ENCODE results near the gene CLINT1. TPM values are rescaled to one million over a fixed set of nuclear protein-coding genes. Genes with fewer than 3 reads are reported as not detected.

CLINT1 gene
- total and polyA plus RNA-seq, 3 donors from 2014 or later, result 45.4 to 93.7 (median 84.9) TPM

DNA sequence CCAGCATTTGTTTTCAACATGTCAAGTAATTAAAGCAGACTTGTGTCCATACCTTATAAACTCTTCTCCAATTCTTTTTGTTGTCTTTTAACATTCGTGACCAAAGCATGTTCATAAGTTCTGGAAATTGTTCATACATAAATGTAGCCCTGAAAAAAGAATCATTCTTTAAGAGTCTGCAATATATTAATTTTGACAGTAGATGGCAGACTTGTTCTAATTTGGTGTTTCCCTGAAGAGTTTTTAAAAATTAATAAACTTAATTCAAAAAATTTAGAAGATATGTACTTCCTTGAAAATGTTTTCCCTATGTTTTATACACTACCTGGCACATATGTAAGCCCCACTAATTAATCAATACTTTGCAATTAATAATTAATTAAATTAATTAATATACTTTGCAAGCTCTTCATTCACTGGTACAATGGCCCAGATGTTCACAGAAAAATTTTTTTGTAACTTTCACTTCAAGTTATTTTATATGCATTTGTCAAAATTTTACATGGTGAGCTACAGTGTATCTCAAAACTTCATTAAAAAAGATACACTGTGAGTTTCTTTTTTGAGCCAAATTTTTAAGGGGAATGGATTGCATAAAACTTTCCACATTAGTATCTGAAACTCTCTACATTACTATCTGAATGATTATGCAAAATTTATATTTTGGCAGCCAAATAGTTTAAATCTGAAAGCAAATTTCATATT lies 42.1 kb downstream of the CLINT1 start:
- intact Hi-C loops (cut with DNase I; ENCODE audit: low total_unique reads), result no loop called here
- no peaks in the 10 kb centered on the region for H3K36me3 ChIP-seq (ENCODE audit: low read depth, missing control alignments)
- H3K9me3 ChIP-seq, result no peaks in the 10 kb centered on the region
- H3K27me3 ChIP-seq, result no peaks in the 10 kb centered on the region
- peaks cover 9% of the 10 kb centered on the region for H3K4me1 ChIP-seq
- H3K4me3 ChIP-seq, result no peak overlapping the region
- WGBS, 2 donors, result 41 to 61% methylated on average over 1 of the region's 1 CpG
- DNase-seq, result no peak
- H3K27ac ChIP-seq, result no peak overlapping the region
- TF ChIP-seq CTCF (IDR thresholded peaks at IDR 0.05) (peak in 1 of 3 experiments; percentile 69), POLR2A (IDR thresholded peaks at IDR 0.05) (no peak)

DNA sequence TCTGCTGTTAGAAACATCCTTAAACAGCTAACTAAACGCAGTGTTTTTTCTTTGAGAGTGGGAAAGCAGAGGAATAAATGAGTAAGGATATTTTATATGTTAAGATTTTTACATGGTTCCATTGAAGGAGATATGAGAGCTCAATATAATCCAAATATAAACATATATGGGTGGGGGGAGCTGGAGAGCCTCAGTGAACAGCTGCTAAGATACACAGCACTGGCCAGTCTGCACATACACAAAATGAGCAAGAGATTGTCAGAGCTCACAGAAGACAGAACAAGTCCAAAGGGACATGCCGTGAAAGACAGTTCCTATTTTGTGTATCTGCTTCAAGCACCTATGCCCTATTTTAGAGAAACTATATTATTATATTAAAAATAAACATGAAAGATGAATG lies 46.9 kb downstream of the CLINT1 start:
- no peaks in the 10 kb centered on the region for H3K9me3 ChIP-seq
- TF ChIP-seq CTCF (IDR thresholded peaks at IDR 0.05) (no peak), POLR2A (IDR thresholded peaks at IDR 0.05) (no peak)
- intact Hi-C loops (cut with DNase I; ENCODE audit: low total_unique reads), result no loop called here
- H3K27me3 ChIP-seq, result no peaks in the 10 kb centered on the region
- no peak overlapping the region for H3K4me3 ChIP-seq
- WGBS, 2 donors, result 92 to 95% methylated on average over 2 of the region's 2 CpGs
- no peaks in the 10 kb centered on the region for H3K36me3 ChIP-seq (ENCODE audit: low read depth, missing control alignments)
- no peak overlapping the region for H3K27ac ChIP-seq
- peaks cover 5% of the 10 kb centered on the region for H3K4me1 ChIP-seq
- no peak for DNase-seq

- H3K36me3 ChIP-seq (ENCODE audit: low read depth, missing control alignments), result no peaks in the 10 kb centered on the region
- H3K4me1 ChIP-seq, result peaks cover 5% of the 10 kb centered on the region
- H3K4me3 ChIP-seq, result no peak overlapping the region
- 68% methylated on average over 2 of the region's 2 CpGs for WGBS, 2 donors
- no peak overlapping the region for H3K27ac ChIP-seq
- no peaks in the 10 kb centered on the region for H3K9me3 ChIP-seq
- intact Hi-C loops (cut with DNase I; ENCODE audit: low total_unique reads), result no loop called here
- TF ChIP-seq POLR2A (IDR thresholded peaks at IDR 0.05) (no peak), CTCF (IDR thresholded peaks at IDR 0.05) (no peak)
- no peak for DNase-seq
- H3K27me3 ChIP-seq, result no peaks in the 10 kb centered on the region
Measured at GRCh38 chr5:157808043-157808442, 50.9 kb downstream of the CLINT1 start.

DNA sequence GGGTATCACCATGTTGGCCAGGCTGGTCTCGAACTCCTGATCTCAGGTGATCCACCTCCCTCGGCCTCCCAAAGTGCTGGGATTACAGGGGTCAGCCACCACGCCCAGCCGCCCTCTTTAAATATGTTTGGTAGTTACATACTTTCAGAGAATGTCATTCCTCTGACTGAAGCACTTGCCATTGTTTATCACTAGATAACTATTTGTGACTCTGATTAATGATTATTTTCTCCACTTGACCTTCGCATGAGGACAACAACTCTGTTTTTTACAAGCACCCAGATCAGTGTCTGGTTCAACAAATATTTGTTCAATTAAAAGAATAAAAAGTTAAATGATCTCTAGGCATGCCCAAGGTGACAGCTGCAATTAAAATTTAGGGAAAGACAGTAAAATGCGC lies 56.2 kb downstream of the CLINT1 start:
- H3K27me3 ChIP-seq, result no peaks in the 10 kb centered on the region
- whole genome bisulfite sequencing, 2 donors, result 95 to 97% methylated on average over 6 of the region's 6 CpGs
- H3K27ac ChIP-seq, result no peak overlapping the region
- H3K4me1 ChIP-seq, result no peaks in the 10 kb centered on the region
- intact Hi-C loops (cut with DNase I; ENCODE audit: low total_unique reads), result no loop called here
- DNase-seq, result no peak
- no peaks in the 10 kb centered on the region for H3K36me3 ChIP-seq (ENCODE audit: low read depth, missing control alignments)
- no peak overlapping the region for H3K4me3 ChIP-seq
- no peaks in the 10 kb centered on the region for H3K9me3 ChIP-seq
- TF ChIP-seq CTCF (IDR thresholded peaks at IDR 0.05) (no peak), POLR2A (IDR thresholded peaks at IDR 0.05) (no peak)

- DNase-seq, result no peak
- Histone ChIP-seq H3K27me3 (no peaks in the 10 kb centered on the region), H3K27ac (no peak overlapping the region), H3K4me1 (no peaks in the 10 kb centered on the region), H3K36me3 (ENCODE audit: low read depth, missing control alignments) (no peaks in the 10 kb centered on the region), H3K4me3 (no peak overlapping the region), H3K9me3 (no peaks in the 10 kb centered on the region)
- intact Hi-C loops (cut with DNase I; ENCODE audit: low total_unique reads), result no loop called here
- 85 to 86% methylated on average over 1 of the region's 1 CpG for WGBS, 2 donors
- TF ChIP-seq CTCF (IDR thresholded peaks at IDR 0.05) (no peak), POLR2A (IDR thresholded peaks at IDR 0.05) (no peak)
Measured at GRCh38 chr5:157800137-157800536, 58.8 kb downstream of the CLINT1 start.
